Body of pancreas (tissue), 4 donors: ENCODE results near the gene RNPEP.

Experiments used
- CTCF ChIP-seq, 7 experiments: fragments of 450-650 bp in 4 of 7; fragments of 200-600 bp in 3 of 7; sonication (generic) in 3 of 7; IDR thresholded peaks; one replicate each; pipeline ENCODE4 v1.5.1; 2016 to 2019; ENCODE audit warnings: antibody characterized with exemption in 7 of 7
- POLR2A ChIP-seq, 3 donors: fragments of 450-650 bp; IDR thresholded peaks; one replicate each; pipeline ENCODE4 v1.6.1; 2016; ENCODE audit warnings: antibody characterized with exemption in 3 of 3, mild to moderate bottlenecking in 2 of 3

GRCh38 chr1:202054094-202054493 lies 71.6 kb downstream of the RNPEP start:
- TF ChIP-seq POLR2A (IDR thresholded peaks at IDR 0.05) (no peak), CTCF (IDR thresholded peaks at IDR 0.05) (no peak)
